GM10266 (cell line): Measurements from ENCODE around the gene ALAD.

Experiments
- DNase-seq: peaks from one replicate; pipeline ENCODE4 v3.0.0; 2012; ENCODE audit errors: extremely low spot score
- TF ChIP-seq, protein P1 (sequence below): IDR thresholded peaks from 2 replicates; pipeline ENCODE4 v1.5.1; 2012; ENCODE audit warnings: mild to moderate bottlenecking, low read depth; ENCODE audit not compliant: control insufficient read depth, insufficient read depth; ENCODE audit errors: missing control alignments

The ALAD gene

GRCh38 chr9:113428062-113428615, 27.1 kb upstream of the ALAD start:
- TF ChIP-seq, protein P1, sequence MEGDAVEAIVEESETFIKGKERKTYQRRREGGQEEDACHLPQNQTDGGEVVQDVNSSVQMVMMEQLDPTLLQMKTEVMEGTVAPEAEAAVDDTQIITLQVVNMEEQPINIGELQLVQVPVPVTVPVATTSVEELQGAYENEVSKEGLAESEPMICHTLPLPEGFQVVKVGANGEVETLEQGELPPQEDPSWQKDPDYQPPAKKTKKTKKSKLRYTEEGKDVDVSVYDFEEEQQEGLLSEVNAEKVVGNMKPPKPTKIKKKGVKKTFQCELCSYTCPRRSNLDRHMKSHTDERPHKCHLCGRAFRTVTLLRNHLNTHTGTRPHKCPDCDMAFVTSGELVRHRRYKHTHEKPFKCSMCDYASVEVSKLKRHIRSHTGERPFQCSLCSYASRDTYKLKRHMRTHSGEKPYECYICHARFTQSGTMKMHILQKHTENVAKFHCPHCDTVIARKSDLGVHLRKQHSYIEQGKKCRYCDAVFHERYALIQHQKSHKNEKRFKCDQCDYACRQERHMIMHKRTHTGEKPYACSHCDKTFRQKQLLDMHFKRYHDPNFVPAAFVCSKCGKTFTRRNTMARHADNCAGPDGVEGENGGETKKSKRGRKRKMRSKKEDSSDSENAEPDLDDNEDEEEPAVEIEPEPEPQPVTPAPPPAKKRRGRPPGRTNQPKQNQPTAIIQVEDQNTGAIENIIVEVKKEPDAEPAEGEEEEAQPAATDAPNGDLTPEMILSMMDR, result no peak

GRCh38 chr9:113427629-113428028, 26.5 kb upstream of the ALAD start:
- TF ChIP-seq, protein P1, result no peak
- DNase-seq, result no peak

More at GRCh38 chr9:113428062-113428615, 27.1 kb upstream of the ALAD start:
- no peak for DNase-seq

GRCh38 chr9:113426701-113427100, 25.6 kb upstream of the ALAD start:
- DNase-seq, result no peak
- TF ChIP-seq, protein P1, result no peak

- TF ChIP-seq, protein P1, result no peak
- DNase-seq, result no peak
Measured at GRCh38 chr9:113425072-113425471, 24.0 kb upstream of the ALAD start.

DNA sequence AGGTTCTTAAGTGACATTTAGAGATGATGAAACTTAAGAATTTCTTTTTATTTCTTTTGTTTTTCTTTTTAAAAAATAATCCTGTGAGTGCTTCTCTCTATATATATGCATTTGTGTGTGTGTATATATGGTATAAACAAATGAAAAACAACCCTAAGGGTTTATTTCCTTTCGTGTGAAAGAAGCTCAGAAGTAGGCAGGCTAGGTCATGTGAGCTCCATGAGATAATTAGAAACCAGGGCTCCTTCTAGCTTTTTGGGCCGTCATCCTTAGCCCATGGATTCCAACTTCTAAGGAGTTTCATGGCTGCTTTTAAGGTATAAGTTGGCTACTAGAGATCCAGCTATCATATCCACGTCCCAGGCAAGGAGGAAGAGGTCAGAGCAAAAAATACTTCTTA, 20.6 kb upstream of the ALAD start:
- TF ChIP-seq, protein P1, result no peak
- DNase-seq, result no peak

- TF ChIP-seq, protein P1, result no peak
- DNase-seq, result no peak
Measured at GRCh38 chr9:113417370-113417769, 16.3 kb upstream of the ALAD start.

GRCh38 chr9:113416149-113416721, 15.2 kb upstream of the ALAD start:
- DNase-seq, result peak; percentile 73
- TF ChIP-seq, protein P1, result no peak
